Calu3 (cell line): Measurements from ENCODE around the gene AP1M1. TPM values are rescaled to one million over a fixed set of nuclear protein-coding genes. Genes with fewer than 3 reads are reported as not detected.

Experiments
- BruUV-seq: library from RNA; stranded (reverse); fragments of 400-500 nt; replicated peaks from 2 replicates; lab custom pipeline; 2021; lab: Mats Ljungman, UMichigan
- CTCF ChIA-PET: fragments of 300-600 bp; sonication (Branson Sonifier 250); formaldehyde crosslinking; loops from one replicate; lab custom pipeline; 2022; ENCODE audit warnings: antibody characterized with exemption; lab: Charles Lee
- DNase-seq: peaks from one replicate; pipeline ENCODE4 v3.0.0; 2022
- H3K27ac Mint-ChIP-seq: one replicate; pipeline ENCODE4 v1.8.0; 2022; ENCODE audit warnings: mixed read lengths; ENCODE audit not compliant: unreplicated experiment
- H3K27me3 Mint-ChIP-seq: one replicate; pipeline ENCODE4 v1.8.0; 2022; ENCODE audit warnings: mixed read lengths; ENCODE audit not compliant: unreplicated experiment
- H3K36me3 Mint-ChIP-seq: one replicate; pipeline ENCODE4 v1.8.0; 2022; ENCODE audit warnings: mild to moderate bottlenecking, moderate library complexity, mixed read lengths; ENCODE audit not compliant: insufficient read depth, unreplicated experiment
- H3K4me1 Mint-ChIP-seq: one replicate; pipeline ENCODE4 v1.8.0; 2022; ENCODE audit warnings: mild to moderate bottlenecking, low read depth, mixed read lengths; ENCODE audit not compliant: unreplicated experiment
- H3K4me3 Mint-ChIP-seq: one replicate; pipeline ENCODE4 v1.8.0; 2022; ENCODE audit warnings: mild to moderate bottlenecking, low read depth, moderate library complexity, mixed read lengths; ENCODE audit not compliant: unreplicated experiment
- H3K9me3 Mint-ChIP-seq: one replicate; pipeline ENCODE4 v1.8.0; 2022; ENCODE audit warnings: low read depth, mixed read lengths; ENCODE audit not compliant: unreplicated experiment
- CTCF ChIP-seq: fragments of 200-600 bp; IDR thresholded peaks from one replicate; pipeline ENCODE4 v1.8.0; 2022; ENCODE audit warnings: antibody characterized with exemption; ENCODE audit not compliant: unreplicated experiment
- intact Hi-C: fragments of 100-400 bp; cut with micrococcal nuclease; formaldehyde crosslinking; loops from one replicate; pipeline ENCODE4 v1.10.0; 2022; ENCODE audit not compliant: unreplicated experiment
- total RNA-seq: library from RNA; stranded (reverse); gene quantifications from 2 replicates; pipeline ENCODE4 v1.2.3, GENCODE V29; 2022

Gene AP1M1
- total RNA-seq, 1 experiment from 2014 or later = 31.5 TPM

- Mint-ChIP-seq H3K27ac (no peak overlapping the region), H3K27me3 (no peaks in the 10 kb centered on the region), H3K4me3 (no peak overlapping the region), H3K9me3 (no peaks in the 10 kb centered on the region), H3K36me3 (no peaks in the 10 kb centered on the region), H3K4me1 (peaks cover 15% of the 10 kb centered on the region)
- intact Hi-C loops = no loop called here
- CTCF ChIA-PET = interaction anchor here (0.6 kb wide), 1 partner anchor 349 kb away, joined by 3 read pairs; no protein-coding TSS in a partner anchor
- BruUV-seq = no TSS peak
- DNase-seq = no peak
- no peak for TF ChIP-seq CTCF
Measured at GRCh38 chr19:16265205-16265604, 67.5 kb downstream of the AP1M1 start.

- intact Hi-C loops = no loop called here
- no TSS peak for BruUV-seq
- Mint-ChIP-seq H3K27ac (no peak overlapping the region), H3K36me3 (no peaks in the 10 kb centered on the region), H3K9me3 (no peaks in the 10 kb centered on the region), H3K27me3 (no peaks in the 10 kb centered on the region), H3K4me1 (peaks cover 15% of the 10 kb centered on the region), H3K4me3 (no peak overlapping the region)
- CTCF ChIA-PET = interaction anchor here (0.6 kb wide), 1 partner anchor 348 kb away, joined by 3 read pairs; no protein-coding TSS in a partner anchor
- TF ChIP-seq CTCF = no peak
- no peak for DNase-seq
Measured at GRCh38 chr19:16265890-16266585, 68.3 kb downstream of the AP1M1 start.

- TF ChIP-seq CTCF = no peak
- no TSS peak for BruUV-seq
- intact Hi-C loops = no loop called here
- no peak overlapping the region for H3K4me3 Mint-ChIP-seq
- no peaks in the 10 kb centered on the region for H3K36me3 Mint-ChIP-seq
- no peak overlapping the region for H3K27ac Mint-ChIP-seq
- CTCF ChIA-PET = no interaction called here
- no peaks in the 10 kb centered on the region for H3K27me3 Mint-ChIP-seq
- H3K9me3 Mint-ChIP-seq = no peaks in the 10 kb centered on the region
- H3K4me1 Mint-ChIP-seq = peaks cover 15% of the 10 kb centered on the region
- DNase-seq = no peak
Measured at GRCh38 chr19:16266586-16266942, 68.9 kb downstream of the AP1M1 start.

- Mint-ChIP-seq H3K27me3 (no peaks in the 10 kb centered on the region), H3K9me3 (no peaks in the 10 kb centered on the region), H3K4me3 (no peak overlapping the region), H3K27ac (no peak overlapping the region), H3K4me1 (no peaks in the 10 kb centered on the region), H3K36me3 (no peaks in the 10 kb centered on the region)
- TF ChIP-seq CTCF = no peak
- intact Hi-C loops = no loop called here
- DNase-seq = no peak
- CTCF ChIA-PET = interaction anchor here (0.7 to 1.2 kb wide), 2 partner anchors 10 to 21 kb away, joined by 3 to 5 read pairs; no protein-coding TSS in a partner anchor
- BruUV-seq = no TSS peak
Measured at GRCh38 chr19:16268676-16269319, 71.1 kb downstream of the AP1M1 start.
